ENCODE data around the gene RGS13.

RGS13 gene

DNA sequence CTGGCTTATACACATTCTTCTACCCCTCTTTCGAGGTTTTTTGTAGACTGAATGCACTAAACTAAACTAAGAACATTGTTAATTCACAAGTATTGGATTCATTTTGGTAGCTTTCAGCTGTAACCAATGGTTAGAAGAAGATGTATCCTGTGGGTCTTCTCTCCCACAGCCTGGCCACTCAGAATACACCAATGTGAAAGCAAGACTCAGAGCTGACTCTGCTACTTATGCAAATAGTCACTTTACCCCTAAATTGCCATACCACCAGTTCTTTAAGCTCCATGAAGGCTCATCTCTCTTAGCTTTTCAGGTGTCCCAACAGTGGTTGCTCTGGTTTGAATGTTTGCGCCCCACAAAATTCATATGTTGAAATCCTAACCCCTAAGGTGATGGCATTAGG is 60.1 kb downstream of the RGS13 start:
- no peaks in the 10 kb centered on the region for H3K27me3 ChIP-seq
- H3K36me3 ChIP-seq: no peaks in the 10 kb centered on the region
- TF ChIP-seq, protein P1, sequence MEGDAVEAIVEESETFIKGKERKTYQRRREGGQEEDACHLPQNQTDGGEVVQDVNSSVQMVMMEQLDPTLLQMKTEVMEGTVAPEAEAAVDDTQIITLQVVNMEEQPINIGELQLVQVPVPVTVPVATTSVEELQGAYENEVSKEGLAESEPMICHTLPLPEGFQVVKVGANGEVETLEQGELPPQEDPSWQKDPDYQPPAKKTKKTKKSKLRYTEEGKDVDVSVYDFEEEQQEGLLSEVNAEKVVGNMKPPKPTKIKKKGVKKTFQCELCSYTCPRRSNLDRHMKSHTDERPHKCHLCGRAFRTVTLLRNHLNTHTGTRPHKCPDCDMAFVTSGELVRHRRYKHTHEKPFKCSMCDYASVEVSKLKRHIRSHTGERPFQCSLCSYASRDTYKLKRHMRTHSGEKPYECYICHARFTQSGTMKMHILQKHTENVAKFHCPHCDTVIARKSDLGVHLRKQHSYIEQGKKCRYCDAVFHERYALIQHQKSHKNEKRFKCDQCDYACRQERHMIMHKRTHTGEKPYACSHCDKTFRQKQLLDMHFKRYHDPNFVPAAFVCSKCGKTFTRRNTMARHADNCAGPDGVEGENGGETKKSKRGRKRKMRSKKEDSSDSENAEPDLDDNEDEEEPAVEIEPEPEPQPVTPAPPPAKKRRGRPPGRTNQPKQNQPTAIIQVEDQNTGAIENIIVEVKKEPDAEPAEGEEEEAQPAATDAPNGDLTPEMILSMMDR (IDR thresholded peaks at IDR 0.05; ENCODE audit: low read depth, low read length): no peak
- H3K9me3 ChIP-seq: no peaks in the 10 kb centered on the region
- H3K4me1 ChIP-seq: no peaks in the 10 kb centered on the region
- DNase-seq: no peak
- H3K4me3 ChIP-seq (ENCODE audit: low read depth, low read length): no peak overlapping the region

DNA sequence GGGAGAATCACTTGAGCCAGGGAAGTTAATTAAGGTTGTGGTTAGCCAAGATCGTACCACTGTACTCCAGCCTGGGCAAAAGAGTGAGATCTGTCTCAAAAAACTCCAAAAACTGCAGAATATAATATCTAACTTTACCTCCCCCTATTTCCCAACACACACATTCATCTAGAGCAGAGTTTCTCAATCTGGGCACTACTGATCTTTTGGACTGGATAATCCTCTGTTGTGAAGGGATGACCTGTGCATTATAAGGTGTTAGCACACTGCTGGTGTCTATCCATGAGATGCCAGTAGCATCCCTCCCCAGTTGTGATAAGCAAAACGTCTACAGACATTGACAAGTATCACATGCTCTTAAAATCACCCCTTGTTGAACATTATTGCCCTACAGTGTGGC is 61.8 kb downstream of the RGS13 start:
- Histone ChIP-seq H3K4me1 (peaks cover 3% of the 10 kb centered on the region; the same call in 1 of the 2 replicates), H3K9me3 (no peaks in the 10 kb centered on the region), H3K36me3 (no peaks in the 10 kb centered on the region), H3K4me3 (ENCODE audit: low read depth, low read length) (no peak overlapping the region), H3K27me3 (no peaks in the 10 kb centered on the region)
- DNase-seq: no peak
- TF ChIP-seq, protein P1 (IDR thresholded peaks at IDR 0.05; ENCODE audit: low read depth, low read length): no peak

DNA sequence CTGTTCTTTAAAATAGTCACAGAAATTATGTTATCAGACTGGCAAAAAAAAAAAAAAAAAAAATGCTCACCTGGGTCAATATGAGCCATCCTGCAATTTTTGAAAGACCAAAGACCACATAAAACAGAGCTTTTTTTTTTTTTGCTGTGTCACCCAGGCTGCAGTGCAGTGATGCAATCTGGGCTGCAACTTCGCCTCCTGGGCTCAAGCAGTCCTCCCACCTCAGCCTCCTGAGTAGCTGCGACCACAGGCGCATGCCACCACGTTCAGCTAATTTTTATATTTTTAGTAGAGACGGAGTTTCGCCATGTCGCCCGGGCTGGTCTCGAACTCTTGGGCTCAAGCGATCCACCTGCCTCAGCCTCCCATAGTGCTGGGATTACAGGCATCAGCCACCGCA is 62.8 kb downstream of the RGS13 start:
- H3K36me3 ChIP-seq: no peaks in the 10 kb centered on the region
- no peak overlapping the region for H3K4me3 ChIP-seq (ENCODE audit: low read depth, low read length)
- no peaks in the 10 kb centered on the region for H3K9me3 ChIP-seq
- TF ChIP-seq, protein P1 (IDR thresholded peaks at IDR 0.05; ENCODE audit: low read depth, low read length): no peak
- H3K27me3 ChIP-seq: no peaks in the 10 kb centered on the region
- DNase-seq: no peak
- peaks cover 3% of the 10 kb centered on the region; the same call in 1 of the 2 replicates for H3K4me1 ChIP-seq

DNA sequence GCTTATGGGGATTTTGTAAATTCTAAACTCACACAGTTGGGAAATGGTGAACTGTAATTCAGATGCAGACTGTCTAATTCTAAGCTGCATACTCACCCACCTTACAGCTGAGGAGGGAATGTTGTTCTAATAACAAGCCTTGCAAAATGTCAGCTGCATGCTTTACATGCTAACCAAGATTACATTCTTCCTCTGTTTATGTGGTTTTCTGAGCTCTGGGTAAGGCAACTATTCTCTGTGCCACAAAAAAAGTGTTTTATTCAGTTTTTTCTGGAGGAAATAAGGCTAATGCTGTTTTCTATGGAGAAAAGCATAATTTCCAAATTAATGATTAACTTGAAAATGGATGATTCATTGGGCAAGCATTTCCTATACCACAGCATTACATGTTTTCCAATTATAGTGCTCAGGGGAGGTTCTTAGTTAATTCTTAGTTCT is 64.9 kb downstream of the RGS13 start:
- Histone ChIP-seq H3K27me3 (no peaks in the 10 kb centered on the region), H3K36me3 (no peaks in the 10 kb centered on the region), H3K4me3 (ENCODE audit: low read depth, low read length) (no peak overlapping the region), H3K4me1 (peaks cover 3% of the 10 kb centered on the region; the same call in 1 of the 2 replicates), H3K9me3 (no peaks in the 10 kb centered on the region)
- TF ChIP-seq, protein P1 (IDR thresholded peaks at IDR 0.05; ENCODE audit: low read depth, low read length): no peak
- DNase-seq: no peak

DNA sequence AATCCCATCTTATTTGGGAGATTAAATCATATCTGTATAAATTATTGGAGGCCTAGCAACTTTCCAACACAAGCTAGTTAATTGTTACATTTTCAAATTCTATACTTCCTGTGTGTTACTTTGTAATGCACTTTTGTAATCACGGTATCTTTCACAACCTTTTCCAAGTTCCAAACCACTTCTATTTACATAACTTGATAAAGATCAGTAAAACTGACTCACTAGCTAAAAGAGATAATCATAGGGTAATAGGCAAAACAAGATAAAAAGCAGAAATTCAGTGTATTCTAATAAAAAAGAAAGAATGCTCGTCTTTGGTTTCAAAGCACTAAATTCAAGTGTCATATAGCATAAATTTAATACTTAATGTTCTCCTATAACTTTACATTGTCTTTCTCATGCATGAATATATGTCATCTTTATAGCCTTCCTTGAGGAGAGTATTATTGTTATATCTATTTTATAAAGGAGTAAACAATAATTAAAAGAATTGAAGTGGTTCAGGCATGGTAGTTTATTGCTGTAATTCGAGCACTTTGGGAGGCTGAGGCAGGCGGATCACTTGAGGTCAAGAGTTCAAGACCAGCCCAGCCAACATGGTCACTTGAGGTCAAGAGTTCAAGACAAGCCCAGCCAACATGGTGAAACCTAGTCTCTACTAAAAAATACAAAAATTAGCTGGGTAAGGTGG is 66.4 kb downstream of the RGS13 start:
- TF ChIP-seq, protein P1 (IDR thresholded peaks at IDR 0.05; ENCODE audit: low read depth, low read length): no peak
- H3K4me3 ChIP-seq (ENCODE audit: low read depth, low read length): no peak overlapping the region
- H3K36me3 ChIP-seq: no peaks in the 10 kb centered on the region
- peaks cover 3% of the 10 kb centered on the region; the same call in 1 of the 2 replicates for H3K4me1 ChIP-seq
- no peaks in the 10 kb centered on the region for H3K9me3 ChIP-seq
- H3K27me3 ChIP-seq: no peaks in the 10 kb centered on the region
- no peak for DNase-seq

All from BE2C (cell line).